ENCODE results near the gene TUBD1.
"Not testable (repeated sequence)": the region's sequence is repeated elsewhere in the genome, so short reads cannot be mapped to it uniquely, and the experiment has no call there.

Gene TUBD1

DNA sequence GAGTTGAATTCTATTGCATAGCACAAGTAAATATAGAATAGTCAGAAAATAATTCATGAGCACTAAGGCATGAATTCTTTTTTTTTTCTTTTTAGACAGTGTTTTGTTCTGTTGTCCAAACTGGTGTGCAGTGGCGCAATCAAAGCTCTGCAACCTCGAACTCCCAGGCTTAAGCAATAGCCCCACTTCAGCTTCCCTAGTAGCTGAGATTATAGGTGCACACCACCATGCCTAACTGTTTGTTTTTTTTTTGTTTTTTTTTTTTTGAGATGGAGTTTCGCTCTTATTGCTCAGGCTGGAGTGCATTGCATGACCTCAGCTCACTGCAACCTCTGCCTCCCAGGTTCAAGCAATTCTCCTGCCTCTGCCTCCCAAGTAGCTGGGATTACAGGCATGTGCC lies 16.6 kb downstream of the TUBD1 start:
- no peak for DNase-seq (ENCODE audit: low spot score)
- no peak for FAIRE-seq

DNA sequence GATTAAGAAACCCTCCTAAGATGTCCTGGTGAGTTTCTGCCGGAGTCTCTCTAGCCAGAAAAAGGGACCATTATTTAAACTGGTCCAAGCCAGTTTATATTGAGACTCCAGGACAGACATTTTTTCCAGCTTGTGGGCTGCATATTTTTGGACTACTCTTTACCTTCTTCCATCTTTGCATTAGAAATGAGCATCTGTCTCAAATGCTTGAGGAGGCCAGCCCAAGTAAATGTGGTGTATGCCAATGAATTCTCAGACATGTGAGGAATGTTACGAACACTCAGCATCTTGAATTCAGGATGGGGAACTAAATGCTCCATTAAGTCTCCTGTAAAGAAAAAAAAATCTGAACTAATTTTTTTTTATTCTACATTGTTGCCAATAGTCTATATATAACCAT lies 18.4 kb downstream of the TUBD1 start:
- no peak for FAIRE-seq

DNA sequence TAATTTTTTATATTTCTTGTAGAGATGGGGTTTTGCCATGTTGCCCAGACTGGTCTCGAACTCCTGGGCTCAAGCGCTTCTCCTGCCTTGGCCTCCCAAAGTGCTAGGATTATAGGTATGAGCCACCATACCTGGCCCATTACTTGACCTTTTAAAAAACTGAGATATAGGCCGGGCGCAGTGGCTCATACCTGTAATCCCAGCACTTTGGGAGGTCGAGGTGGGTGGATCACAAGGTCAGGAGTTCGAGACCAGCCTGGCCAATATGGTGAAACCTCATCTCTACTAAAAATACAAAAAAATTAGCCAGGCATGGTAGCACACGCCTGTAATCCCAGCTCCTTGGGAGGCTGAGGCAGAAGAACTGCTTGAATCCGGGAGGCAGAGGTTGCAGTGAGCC lies 19.3 kb downstream of the TUBD1 start:
- not testable (repeated sequence) for FAIRE-seq; DNase-seq (ENCODE audit: low spot score)

More for the DNA sequence above, 18.4 kb downstream of the TUBD1 start:
- DNase-seq (ENCODE audit: low spot score) = no peak

DNA sequence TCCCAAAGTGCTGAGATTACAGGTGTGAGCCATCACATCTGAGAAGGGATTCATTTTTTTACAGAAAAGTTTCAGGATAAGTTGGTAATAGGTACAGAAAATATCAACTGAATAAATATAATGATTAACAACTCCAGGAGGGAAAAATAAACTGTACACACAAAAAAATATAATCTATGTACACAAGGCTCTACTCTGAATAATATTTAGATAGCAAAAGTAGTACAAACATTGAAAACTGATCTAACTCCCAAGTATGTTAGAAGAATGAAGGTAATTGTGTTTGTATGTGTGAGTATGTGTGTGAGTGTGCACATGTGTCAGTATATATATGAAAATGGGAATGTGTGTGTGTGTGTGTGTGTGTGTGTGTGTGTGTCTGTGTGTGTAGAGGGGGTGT lies 20.4 kb downstream of the TUBD1 start:
- FAIRE-seq (no peak), DNase-seq (ENCODE audit: low spot score) (no peak)

DNA sequence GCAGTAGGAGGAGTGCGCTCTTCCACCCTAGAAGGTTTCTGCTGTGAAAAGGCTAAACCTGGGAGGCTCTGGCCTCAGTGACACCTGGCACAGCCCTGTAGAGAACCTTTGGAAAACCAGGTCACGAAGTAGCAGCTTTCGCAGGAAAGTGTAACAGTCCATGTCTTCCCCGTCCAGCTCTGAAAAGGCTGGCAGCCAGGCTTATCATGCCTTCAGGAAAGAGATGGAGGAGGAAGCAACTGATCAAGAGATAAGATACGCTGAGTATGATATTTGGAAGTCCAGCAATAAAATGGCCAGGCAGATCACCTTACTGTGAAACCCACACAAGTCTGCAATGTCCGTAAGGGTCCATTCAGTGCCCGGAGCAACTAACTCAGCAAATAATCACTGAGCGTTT lies 22.3 kb downstream of the TUBD1 start:
- DNase-seq (ENCODE audit: low spot score) (no peak), FAIRE-seq (no peak)

DNA sequence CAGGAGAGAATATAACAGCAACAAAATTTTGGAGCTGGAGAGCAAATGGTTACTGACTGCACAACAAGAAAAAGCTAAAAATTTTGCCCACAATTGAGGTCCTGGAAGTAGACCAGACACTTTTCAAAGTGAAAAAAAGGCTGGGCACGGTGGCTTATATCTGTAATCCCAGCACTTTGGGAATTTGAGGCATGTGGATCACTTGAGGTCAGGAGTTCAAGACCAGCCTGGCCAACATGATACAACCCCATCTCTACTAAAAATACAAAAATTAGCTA lies 22.9 kb downstream of the TUBD1 start:
- DNase-seq (ENCODE audit: low spot score) = no peak
- FAIRE-seq = no peak

DNA sequence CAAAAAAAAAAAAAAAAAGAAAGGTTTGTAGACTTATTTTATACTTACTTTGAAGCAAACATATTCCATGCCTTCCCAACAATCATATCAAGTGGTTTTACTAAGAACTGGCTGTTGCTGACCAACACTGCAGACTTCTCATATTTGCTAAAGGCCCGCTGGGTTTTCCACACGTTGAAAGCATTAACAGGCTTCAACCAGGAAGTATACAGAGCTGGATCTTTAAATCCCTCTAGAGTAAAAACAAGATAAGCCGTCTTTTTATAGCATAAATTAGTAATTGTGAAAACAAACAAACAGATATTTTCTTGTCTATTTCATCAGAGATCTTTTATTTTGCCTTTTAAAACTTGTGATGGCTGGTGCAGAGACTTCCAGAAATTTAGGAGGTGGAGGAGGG lies 29.1 kb downstream of the TUBD1 start:
- FAIRE-seq = no peak
- no peak for DNase-seq (ENCODE audit: low spot score)

DNA sequence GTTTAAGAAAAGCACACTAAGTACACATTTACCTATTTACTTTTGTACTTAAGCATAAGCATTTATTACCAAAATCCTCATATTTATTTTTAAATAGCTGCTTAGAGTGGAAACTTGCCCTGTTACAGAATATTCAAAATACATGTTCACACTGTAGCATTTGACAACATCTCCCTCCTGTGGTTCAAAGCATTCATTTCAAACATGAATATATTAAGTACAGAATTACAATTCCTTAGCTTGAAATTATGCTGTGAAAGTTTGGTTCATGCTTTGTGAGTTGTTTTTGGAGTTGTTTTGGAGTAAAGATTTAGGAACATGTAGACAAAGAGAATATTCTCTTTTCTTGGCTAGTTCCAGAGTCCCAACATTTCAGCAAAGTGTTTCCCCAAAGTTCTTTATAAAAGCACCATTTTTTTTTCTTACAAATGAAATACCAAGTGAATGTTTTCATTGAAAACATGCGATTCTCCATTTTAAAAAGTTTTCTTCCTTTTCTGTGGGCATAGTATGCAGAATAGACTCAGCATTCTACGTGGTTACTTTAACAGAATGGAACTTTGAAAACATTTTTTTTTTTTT lies 33.2 kb downstream of the TUBD1 start:
- FAIRE-seq (peak; percentile 73), DNase-seq (ENCODE audit: low spot score) (peak; percentile 49)

DNA sequence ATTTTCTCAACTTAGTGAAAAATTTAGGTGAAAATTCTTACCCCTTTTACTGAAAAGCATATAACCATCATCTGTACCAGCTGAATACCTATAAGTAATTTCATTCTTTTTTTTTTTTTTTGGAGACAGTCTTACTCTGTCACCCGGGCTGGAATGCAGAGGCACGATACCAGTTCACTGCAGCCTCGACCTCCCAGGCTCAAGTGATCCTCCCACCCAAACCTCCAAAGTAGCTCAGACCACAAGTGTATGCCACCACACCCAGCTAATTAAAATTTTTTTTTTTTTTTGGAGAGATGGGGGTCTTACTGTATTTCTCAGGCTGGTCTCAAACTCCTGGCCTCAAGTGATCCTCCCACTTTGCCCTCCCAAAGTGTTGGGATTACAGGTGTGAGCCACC lies 33.8 kb downstream of the TUBD1 start:
- FAIRE-seq (no peak), DNase-seq (ENCODE audit: low spot score) (no peak)

DNA sequence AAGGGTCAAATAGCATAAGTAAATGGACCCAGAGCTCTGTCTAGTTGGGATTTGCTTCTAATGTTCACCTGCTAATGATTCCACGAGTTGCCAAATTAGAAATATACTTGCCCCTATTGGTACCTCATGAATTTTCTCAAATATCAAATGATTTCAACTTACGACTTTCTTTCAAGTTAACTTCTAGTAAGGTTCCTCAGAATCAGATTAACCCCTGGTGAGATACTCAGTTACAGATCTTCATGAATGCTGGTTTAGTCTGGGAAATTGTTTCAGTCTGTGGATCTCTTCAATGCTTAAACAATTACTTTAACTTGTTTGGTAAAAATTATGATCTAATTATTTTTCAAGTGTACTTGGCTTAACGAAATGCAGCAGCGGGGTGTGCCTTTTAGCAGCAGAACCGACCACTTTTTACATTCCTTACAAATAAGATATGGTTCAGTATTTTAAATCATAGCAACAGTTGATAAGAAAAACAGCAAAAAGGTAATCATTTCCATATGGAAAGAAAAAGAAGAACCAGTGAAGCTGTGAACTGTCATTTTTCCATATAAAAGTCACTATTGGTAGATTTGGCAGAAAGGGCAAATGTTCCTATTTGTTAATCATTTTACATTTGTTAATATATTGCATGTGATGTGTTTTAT lies 34.5 kb downstream of the TUBD1 start:
- DNase-seq (ENCODE audit: low spot score) (no peak), FAIRE-seq (no peak)

DNA sequence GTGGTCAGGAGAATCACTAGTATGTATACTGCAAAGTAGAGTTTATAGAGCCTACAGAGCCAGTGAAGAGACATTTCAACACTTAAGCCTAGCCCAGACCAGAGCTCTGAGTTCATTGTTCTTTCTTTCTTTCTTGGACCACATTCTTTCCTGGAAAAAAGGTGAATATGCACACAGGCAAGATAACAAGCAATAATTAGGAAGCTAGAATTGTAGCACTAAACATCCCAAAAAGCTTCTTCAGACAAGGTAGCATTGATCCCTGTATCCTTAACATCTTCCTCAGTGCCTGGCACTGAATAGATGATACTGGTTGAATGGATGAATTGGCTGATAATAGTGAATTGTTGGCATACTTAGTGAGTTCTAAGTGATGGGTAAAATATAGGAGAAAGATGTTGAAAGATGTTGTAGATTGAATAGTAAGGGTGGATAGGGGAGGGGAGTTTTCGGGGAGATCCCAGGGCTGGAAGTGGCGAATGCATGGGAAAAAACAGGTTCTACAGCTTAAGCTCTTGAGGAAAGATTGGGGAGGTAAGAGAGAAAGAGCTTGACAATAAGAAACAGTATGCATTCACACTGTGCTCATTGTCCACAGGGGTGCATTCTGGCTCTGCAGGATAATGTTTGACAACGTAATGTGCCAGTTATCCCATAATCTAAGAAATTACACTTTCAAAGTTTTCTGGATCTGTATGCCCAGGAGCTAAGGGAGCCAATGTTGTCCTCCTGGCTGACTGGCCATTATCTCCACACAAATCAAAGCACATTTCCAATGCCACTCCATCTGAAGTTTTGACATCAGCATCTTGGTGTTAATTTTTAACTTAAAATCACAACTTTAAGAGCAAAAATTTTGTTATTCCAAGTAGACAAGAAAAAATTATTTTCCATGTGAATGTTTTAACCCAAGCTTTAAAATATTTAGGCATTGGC lies 35.6 kb downstream of the TUBD1 start:
- no peak for FAIRE-seq
- DNase-seq (ENCODE audit: low spot score) = no peak

DNA sequence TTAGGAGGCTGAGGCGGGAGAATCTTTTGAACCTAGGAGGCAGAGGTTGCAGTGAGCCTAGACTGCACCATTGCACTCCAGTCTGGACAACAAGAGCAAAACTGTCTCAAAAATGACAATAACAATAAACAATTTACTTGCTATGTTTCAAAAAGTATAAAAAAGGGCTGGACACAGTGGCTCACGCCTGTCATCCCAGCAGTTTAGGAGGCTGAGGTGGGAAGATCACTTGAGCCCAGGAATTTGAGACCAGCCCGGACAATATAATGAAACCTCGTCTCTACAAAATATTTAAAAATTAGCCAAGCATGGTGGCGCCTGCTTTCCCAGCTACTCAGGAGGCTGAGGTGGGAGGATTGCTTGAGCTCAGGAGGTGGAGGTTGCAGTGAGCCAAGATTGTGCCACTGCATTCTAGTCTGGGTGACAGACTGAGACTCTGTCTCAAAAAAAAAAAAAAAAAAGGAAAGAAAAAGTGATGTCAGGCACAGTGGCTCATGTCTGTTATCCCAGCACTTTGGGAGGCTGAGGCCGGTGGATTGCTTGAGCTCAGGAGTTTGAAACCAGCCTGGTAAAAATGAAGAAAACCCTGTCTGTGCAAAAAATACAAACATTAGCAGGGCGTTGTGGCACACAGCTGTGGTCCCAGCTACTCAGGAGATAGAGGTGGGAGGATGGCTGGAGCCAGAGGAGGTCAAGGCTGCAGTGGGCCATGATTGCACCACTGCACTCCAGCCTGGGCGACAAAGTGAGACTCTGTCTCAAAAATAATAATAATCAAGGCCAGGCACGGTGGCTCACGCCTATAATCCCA lies 38.6 kb downstream of the TUBD1 start:
- FAIRE-seq; DNase-seq (ENCODE audit: low spot score): not testable (repeated sequence)

DNA sequence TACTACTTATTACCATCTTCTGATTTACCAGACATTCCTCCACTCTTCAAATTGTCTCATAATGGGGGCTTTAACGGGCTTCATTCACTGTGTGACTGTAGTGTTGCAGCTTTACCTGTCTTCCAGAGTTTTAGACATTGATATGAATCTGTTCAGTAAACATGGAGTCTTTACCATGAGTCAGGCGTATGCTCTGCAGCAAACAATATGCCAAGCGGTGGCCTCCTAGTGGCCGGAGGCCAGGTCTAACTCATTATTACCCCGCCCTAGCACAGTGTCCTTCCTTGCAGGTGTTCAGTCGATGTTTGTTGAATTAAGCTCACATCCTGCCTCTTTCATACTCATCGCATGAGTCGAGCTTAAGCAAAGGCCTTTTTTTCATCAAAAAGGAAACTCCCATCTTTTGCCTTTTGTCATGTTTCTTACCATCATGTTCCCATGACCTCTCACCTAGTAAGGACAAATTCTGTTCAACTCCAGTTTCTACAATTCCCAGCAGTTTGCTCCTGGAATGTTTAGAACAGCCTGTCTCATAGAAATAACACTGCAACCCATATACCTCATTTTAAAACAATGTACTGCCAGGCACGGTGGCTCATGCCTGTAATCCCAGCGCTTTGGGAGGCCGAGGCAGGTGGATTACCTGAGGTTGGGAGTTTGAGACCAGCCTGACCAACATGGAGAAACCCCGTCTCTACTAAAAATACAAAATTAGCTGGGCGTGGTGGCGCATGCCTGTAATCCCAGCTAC lies 39.4 kb downstream of the TUBD1 start:
- DNase-seq (ENCODE audit: low spot score) = peak; percentile 84
- peak; percentile 35 for FAIRE-seq

DNA sequence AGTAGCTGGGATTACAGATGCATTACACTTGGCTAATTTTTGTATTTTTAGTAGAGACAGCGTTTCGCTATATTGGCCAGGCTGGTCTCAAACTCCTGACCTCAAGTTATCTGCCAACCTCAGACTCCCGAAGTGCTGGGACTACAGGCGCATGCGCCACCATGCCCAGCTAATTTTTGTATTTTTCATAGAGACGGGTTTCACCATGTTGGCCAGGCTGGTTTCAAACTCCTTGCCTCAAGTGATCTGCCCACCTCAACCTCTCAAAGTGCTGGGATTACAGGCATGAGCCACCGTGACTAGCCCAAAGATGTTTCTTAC lies 39.9 kb downstream of the TUBD1 start:
- DNase-seq (ENCODE audit: low spot score); FAIRE-seq: not testable (repeated sequence)

DNA sequence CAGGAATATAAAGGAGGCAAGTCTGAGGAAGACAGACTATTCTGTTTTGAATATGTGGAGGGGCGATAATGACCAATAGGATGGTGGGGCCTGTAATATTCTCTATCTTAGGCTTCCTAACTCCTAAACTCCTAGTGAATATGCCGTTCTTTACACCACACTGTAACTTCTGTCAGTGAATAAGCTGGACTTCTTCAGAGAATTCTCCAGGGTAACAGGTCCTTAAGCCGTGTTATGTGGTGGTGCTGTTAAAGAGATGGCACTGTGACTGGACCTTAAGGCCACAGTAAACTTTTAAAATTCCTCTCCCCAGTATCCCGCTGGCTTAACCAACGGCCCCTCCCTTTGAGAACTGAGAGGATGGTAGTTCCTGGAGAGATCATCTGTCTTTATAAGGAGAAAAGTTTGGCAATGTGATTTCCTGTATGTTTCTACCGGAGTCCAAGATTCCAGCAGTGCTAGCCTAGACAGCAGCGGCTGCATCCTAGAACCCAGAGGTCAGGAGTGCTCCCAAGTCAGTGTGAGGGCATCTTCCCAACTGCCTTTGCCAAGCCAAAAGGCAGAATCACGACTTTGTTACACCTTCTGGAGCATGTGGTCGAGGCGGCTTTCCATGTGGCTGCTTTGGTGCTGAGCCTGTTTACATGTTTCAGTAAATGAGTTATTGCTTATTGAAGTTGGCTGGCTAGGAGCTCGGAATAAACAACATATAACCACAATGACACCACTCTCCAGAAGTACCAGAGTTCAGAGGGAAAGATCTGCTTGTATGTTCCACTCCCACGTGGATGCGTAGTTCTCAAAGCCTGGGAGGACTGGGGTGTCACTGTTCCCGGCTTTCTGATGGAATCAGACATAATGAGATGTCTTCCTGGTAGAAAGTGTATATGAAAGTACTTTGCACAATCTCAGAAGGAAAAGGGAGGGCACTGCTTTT lies 41.0 kb downstream of the TUBD1 start:
- DNase-seq (ENCODE audit: low spot score) = peak; percentile 68

DNA sequence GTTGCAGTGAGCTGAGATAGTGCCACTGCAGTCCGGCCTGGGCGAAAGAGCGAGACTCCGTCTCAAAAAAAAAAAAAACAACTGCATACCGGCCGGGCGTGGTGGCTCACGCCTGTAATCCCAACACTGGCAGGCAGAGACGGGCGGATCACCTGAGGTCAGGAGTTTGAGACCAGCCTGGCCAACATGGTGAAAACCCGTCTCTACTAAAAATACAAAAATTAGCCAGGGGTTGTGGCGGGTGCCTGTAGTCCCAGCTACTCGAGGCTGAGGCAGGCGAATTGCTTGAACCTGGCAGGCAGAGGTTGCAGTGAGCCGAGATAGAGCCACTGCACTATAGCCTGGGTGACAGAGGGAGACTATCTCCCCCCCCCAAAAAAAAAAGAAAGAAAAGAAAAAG lies 42.4 kb downstream of the TUBD1 start:
- not testable (repeated sequence) for FAIRE-seq; DNase-seq (ENCODE audit: low spot score)

More for the DNA sequence above, 41.0 kb downstream of the TUBD1 start:
- no peak for FAIRE-seq

DNA sequence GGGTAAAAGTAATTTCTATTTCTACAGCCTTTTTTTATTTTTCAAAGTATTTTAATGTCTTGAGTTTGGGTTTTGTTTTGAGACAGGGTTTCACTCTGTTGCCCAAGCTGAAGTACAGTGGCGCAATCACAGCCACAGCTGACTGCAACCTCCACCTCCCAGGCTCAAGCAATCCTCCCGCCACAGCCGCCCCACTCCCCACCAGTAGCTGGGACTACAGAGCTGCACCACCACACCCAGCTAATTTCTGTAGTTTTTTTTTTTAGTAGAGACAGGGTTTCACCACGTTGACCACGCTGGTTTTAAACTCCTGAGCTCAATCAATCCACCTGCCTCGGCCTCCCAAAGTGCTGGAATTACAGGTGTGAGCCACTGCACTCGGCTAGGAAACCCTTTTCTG lies 44.0 kb downstream of the TUBD1 start:
- no peak for FAIRE-seq
- no peak for DNase-seq (ENCODE audit: low spot score)

DNA sequence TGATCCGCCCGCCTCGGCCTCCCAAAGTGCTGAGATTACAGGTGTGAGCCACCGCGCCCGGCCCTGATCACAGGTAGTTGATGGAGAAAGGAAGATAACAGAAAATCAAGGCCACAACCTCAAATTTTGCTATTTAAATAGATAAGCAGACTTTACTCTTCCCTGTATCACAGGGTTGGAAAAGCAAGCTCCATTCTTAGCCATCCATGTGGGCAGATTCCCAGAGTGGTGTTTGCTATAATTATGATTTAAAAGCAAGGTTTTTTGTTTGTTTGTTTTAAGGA lies 44.4 kb downstream of the TUBD1 start:
- FAIRE-seq = no peak
- no peak for DNase-seq (ENCODE audit: low spot score)

DNA sequence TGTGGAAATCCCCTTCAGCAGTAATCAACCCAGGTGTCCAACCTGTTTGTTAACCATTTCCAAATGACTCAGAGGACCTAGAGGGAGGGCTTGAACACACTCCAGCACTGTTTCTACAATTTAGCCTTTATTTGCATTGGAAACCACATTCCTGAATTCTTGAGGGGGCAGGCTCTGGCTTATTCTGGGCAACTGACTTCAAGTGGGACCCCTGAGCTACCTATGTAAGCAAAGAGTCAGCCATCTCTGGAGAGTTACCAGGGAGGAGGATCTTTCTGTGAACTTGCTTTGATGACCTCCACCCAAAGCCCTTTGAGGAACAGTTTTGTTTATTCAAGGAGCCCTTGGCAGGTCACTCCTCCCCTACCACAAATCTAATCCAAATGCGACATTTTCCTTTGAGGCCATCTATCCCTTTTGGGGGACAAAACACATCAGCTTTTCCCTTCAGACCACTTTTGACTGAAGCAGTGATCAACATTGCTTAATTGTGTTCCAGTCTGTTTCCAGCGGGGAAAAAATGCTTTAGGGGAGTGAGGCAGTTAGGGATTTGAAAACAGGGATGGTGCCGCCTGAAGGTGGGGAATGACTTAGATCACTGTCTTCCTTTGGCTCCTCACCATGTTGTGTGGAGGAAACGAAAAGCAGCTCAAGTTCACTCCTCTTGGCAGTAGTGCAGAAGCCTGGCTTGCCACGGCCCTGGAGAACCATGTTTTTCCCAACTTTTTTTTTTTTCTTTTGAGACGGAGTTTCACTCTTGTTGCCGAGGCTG lies 46.2 kb downstream of the TUBD1 start:
- peak; percentile 94 for FAIRE-seq
- DNase-seq (ENCODE audit: low spot score) = peak; percentile 100
